ENCODE data around the gene GPR37L1.

DNA sequence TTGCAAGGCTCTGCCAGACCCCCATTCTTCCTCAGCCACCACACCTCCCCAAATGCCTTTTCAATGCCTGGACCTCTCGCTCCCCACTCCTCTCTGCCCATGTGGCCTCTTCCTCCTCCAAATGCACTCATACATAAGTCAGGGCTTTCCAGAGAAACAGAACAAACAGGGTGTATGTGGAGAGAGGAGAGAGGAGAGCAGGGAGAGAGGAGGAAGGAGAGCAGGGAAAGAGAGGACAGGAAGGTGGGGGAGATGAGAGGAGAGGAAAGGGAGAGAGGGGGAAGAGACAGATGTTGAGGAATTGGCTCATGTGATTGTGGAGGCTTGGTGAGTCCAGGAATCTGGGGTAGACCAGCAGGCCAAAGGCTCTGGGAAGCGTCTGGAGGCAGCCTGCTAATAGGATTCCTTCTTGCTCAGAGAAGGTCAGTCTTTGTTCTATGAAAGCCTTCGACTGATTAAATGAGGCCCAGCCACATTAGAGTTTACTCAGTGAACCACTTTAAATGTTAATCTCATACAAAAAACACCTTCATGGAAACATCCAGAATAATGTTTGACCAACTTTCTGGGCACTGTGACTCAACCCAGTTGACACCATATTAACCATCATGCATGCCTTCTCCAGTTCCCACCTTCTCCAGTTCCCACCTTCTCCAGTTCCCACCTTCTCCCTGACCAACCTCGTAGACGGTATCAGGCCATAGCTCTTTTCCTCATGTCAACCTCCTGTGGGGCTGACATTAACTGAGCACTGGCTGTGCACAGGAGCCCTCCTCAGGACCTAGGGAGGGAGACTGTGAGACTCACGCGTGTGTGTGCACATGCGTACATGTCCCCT lies 59.5 kb downstream of the GPR37L1 start:
- TF ChIP-seq, protein P1, sequence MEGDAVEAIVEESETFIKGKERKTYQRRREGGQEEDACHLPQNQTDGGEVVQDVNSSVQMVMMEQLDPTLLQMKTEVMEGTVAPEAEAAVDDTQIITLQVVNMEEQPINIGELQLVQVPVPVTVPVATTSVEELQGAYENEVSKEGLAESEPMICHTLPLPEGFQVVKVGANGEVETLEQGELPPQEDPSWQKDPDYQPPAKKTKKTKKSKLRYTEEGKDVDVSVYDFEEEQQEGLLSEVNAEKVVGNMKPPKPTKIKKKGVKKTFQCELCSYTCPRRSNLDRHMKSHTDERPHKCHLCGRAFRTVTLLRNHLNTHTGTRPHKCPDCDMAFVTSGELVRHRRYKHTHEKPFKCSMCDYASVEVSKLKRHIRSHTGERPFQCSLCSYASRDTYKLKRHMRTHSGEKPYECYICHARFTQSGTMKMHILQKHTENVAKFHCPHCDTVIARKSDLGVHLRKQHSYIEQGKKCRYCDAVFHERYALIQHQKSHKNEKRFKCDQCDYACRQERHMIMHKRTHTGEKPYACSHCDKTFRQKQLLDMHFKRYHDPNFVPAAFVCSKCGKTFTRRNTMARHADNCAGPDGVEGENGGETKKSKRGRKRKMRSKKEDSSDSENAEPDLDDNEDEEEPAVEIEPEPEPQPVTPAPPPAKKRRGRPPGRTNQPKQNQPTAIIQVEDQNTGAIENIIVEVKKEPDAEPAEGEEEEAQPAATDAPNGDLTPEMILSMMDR (IDR thresholded peaks at IDR 0.05), result no peak
- no peak for TF ChIP-seq POLR2A (IDR thresholded peaks at IDR 0.05)

All from esophagus squamous epithelium (tissue), 4 donors.